ENCODE results near the gene FBXO31. TPM values are rescaled to one million over a fixed set of nuclear protein-coding genes. Genes with fewer than 3 reads are reported as not detected.
A peak's percentile ranks its signal among the peaks of the same experiment; 100 is the strongest.

FBXO31 gene
- total and polyA plus RNA-seq, 2 of the 13 experiments (the other 11 are each of a cell fraction or from before 2014, with no cell fraction given): 92.4 to 101 TPM

- TF ChIP-seq POLR2AphosphoS2 (IDR thresholded peaks at IDR 0.05; ENCODE audit: low read depth, low read length): 0 out of 2 replicates have a peak, but pooled peaks have one; percentile 7
Measured at GRCh38 chr16:87329436-87330256, 53.9 kb downstream of the FBXO31 start (continued).

DNA sequence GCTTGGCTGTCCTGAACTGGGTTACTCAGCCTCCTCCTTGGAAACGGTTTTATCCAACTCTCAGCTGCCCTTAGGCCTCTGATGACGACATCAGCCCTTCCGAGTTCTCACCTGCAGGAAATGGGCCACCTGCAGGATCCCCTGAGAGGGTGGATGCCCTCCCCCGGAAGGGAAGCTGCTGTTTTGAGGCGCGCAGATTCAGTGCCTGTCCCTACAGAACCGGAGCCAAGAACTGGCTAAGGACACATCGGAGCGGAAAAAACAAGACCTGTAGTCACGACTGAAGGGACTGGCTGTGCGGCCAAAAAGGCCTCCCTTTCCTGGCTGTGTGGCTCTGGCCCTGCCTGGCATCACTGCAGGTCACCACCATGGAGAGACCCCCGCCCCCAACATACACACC lies 54.7 kb downstream of the FBXO31 start:
- Histone ChIP-seq H3K27ac (ENCODE audit: extremely low read length, insufficient read depth, low read length) (no peak overlapping the region), H3K9me3 (ENCODE audit: low read length) (no peaks in the 10 kb centered on the region), H3K27me3 (ENCODE audit: control insufficient read depth in 1 of 2, insufficient read depth in 2 of 2, low read length in 2 of 2) (no peaks in the 10 kb centered on the region), H3K36me3 (replicated peaks in 1 of 2; ENCODE audit: control insufficient read depth in 1 of 2, insufficient read depth in 2 of 2, low read length in 2 of 2) (peaks cover 58 to 86% of the 10 kb centered on the region in 2 experiments), H3K4me3 (replicated peaks in 1 of 3; ENCODE audit: insufficient read depth in 1 of 3, low read depth in 2 of 3, low read length in 3 of 3) (no peak overlapping the region), H3K9ac (ENCODE audit: insufficient read depth, low read depth, low read length) (no peak overlapping the region), H4K20me1 (ENCODE audit: insufficient read depth, low read length) (peaks cover 89% of the 10 kb centered on the region), H3K4me1 (ENCODE audit: insufficient read depth, low read length) (no peaks in the 10 kb centered on the region), H2AFZ (ENCODE audit: low read length) (no peak overlapping the region), H3K79me2 (ENCODE audit: insufficient read depth, low read length) (peaks cover 11% of the 10 kb centered on the region), H3K4me2 (ENCODE audit: low read depth, low read length) (no peak overlapping the region)
- no peak for ATAC-seq
- in situ Hi-C loops (cut with HindIII; ENCODE audit: extremely low pct_ligation_motif_present, low pct_unique_long_range_greater_than_20kb): no loop called here
- FAIRE-seq: no peak
- 97% methylated on average over 12 of the region's 12 CpGs for WGBS (ENCODE audit: low lambda C conversion rate)
- ChIA-PET POLR2A (interaction anchor here (1.0 kb wide), 1 partner anchor 53 kb away, joined by 3 read pairs; no protein-coding TSS in a partner anchor), CTCF (ENCODE audit: low intra/inter-chr PET ratio, low total read pairs) (no interaction called here)
- no TSS peak for BruUV-seq (replicated peaks)
- intact Hi-C loops (cut with micrococcal nuclease; ENCODE audit: unreplicated experiment): no loop called here
- DNase-seq (ENCODE audit: low spot score): no peak
- TF ChIP-seq GFI1 (CRISPR knock-in tag; IDR thresholded peaks at IDR 0.05; ENCODE audit: borderline replicate concordance) (no peak), BRF2 (CRISPR knock-in tag; IDR thresholded peaks at IDR 0.05) (0 out of 2 replicates have a peak, but pooled peaks have one; percentile 24), ARID4A (CRISPR knock-in tag; IDR thresholded peaks at IDR 0.05; ENCODE audit: borderline replicate concordance) (no peak), POLR2A (IDR thresholded peaks at IDR 0.05; ENCODE audit: insufficient read depth in 1 of 2, low read depth in 2 of 2, low read length in 2 of 2) (peak in 1 of 2 experiments; percentile 47; a peak in 1 of 4 replicates), JUNB (CRISPR knock-in tag; IDR thresholded peaks at IDR 0.05; ENCODE audit: borderline replicate concordance) (no peak), ZNF362 (CRISPR knock-in tag; IDR thresholded peaks at IDR 0.05; ENCODE audit: borderline replicate concordance) (no peak), CAMTA2 (CRISPR knock-in tag; IDR thresholded peaks at IDR 0.05; ENCODE audit: borderline replicate concordance) (no peak), SOX6 (IDR thresholded peaks at IDR 0.05) (no peak), SOX6 (CRISPR knock-in tag; IDR thresholded peaks at IDR 0.05) (no peak), TBX2 (CRISPR knock-in tag; IDR thresholded peaks at IDR 0.05; ENCODE audit: borderline replicate concordance) (no peak), AKAP8 (CRISPR knock-in tag; IDR thresholded peaks at IDR 0.05) (0 out of 2 replicates have a peak, but pooled peaks have one; percentile 10), ZNF792 (CRISPR knock-in tag; IDR thresholded peaks at IDR 0.05) (no peak), ZSCAN21 (CRISPR knock-in tag; IDR thresholded peaks at IDR 0.05; ENCODE audit: borderline replicate concordance) (no peak), ZBTB8A (CRISPR knock-in tag; IDR thresholded peaks at IDR 0.05; ENCODE audit: borderline replicate concordance, low read depth) (no peak)

Data from HepG2 (cell line).